NCI-H446 treated with DMSO at 0.1 percent for 48 hours (cell line): Measurements from ENCODE around the gene FRMD4A.

Source experiments
- DNase-seq: peaks from one replicate; lab custom pipeline; 2025; lab: John Stamatoyannopoulos, UW

FRMD4A gene

DNA sequence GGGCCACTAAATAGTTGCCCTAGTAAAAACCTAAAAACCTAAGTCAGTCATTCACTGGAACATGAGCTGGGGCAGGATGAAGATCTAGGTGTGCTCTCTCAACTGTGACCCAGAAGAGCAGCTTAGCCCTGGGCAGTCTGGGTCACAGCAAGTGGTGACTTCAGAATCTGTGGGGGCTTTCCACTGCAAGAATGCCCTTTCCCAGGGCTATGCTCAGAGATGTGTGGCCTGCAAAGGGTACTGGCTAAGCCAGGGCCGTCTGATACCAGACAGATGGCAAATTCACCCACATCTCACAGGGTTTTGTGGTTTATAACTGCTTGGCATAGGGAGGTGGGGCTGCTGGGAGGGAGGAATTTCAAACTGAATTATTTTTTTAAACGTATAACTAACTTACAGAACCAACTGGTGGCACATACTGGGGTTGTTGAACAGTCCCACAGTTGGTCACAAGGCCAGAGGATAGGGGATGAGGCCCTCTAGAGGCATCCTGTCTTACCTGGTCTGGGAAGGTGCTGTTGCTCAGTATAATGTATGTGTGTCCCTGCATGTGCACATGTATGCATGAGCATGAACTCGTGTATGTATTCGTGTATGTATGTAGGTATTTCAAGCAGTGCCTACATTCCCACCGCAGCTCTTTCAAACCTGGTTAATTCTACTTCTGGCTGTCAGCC lies 680.7 kb downstream of the FRMD4A start:
- DNase-seq = no peak

DNA sequence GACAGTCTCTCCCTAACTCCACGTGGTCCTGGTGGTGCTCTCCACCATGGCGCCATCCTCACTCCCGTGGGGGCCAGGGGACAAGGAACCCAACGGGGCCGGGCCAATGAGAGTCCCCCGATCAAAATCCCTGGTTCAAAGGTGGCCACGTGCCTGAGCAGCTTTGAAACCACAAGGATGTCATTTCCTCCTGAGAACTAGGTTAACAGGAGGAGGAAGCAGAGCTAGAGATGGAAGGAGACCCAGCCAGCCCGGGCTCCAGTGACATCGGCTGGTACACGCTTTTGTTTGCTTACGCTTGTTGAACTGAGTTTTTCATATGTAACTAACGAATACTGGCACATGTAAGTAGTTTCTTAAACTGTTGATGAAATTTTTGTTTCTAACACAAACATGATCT lies 682.3 kb downstream of the FRMD4A start:
- DNase-seq = no peak

DNA sequence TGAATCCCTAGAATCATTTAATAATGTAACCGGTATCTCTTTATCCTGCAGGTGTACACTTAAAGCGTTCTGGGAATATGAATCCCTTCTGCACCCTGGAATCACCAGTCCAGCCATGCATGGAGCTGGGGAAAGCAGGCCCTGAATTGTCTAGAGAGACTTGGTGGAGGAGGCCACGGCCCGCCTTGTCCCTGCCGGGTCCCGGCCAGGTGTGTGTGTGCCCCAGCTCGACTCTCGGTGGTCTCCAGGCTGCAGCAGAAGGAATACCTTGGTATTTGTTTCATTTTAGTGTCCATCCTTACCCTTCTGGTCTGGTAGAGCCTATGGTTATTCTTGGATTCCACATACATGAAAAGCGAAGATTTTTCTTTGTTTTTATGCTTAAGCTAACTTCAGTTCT lies 685.9 kb downstream of the FRMD4A start:
- no peak for DNase-seq

DNA sequence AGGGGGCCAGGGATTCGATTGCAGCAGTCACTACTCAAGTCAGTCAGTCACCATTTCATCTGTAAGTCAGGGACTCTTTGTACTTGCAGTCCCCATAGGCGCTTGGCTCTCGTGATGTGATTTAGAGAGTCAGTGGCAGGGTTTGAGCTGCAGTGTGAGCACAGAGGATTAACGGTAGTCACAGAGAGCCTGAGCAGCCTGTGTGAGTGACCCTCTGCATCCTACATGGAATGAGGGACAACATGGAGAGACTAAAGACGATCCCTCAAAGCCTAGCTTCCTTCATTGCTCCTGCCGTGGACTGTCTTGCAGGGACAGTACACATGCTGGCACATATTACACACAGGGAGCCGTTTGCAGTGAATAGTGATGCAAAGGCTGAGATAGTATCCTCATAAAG lies 687.7 kb downstream of the FRMD4A start:
- no peak for DNase-seq

DNA sequence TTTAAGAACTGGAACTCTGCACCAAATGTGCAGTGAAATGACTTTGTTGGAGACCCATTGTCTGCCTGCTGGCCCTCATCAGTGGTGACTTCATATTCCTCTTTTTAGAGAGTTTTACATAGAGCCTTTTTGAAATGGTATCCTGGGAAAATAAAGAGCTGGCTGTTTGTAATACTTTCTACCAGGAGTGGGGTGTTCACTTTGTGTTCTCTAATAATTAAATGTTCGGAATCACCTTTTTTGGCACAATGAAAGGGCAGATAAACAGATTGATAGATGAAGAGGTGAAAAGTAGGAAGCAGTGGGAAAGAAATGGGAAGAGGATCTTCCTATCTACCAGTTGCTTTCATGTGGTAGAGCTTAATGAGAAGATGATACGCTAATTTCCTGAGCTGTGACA lies 688.4 kb downstream of the FRMD4A start:
- no peak for DNase-seq

DNA sequence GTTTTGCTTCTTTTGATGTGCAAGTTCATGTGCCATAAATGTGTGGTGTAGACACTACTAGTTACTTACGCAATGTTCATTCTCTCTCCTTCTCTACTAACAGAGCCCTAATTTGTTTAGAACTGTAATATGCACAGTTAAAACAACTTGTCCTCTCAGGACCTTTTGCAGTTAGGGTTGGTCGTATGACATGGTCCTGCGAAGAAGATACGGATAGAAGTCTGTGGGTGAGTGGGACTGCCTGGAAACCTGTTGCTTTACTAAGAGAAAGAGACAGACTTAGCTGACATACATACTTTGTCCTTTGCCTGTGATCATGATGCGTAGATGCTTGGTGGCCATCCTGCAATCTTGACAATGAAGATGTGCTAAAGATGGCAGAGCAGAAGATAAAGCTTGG lies 692.8 kb downstream of the FRMD4A start:
- no peak for DNase-seq

DNA sequence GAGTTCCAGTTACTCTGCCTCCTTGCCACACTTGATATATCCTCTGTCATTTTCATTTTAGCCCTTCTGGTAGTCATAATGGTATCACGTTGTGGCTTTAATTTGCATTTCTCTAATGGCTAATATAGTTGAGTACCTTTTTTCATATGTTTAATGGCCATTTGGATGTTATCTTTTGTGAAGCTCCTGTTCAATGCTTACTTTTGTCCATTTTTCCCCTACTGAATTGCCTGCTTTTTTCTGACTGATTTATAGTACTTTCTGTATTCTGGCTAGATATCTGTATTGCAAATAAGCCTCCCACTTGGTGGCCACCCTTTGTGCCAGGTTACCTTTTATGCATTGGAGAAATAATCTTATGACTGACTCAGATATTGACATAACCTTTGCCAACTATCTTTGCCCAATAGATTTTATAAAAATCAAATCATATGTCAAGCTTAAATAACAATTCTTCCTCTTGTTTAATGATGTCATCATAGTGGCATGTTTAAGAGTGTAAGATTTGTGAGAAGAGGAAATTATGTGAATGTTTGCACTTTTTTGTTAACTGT lies 693.3 kb downstream of the FRMD4A start:
- no peak for DNase-seq

DNA sequence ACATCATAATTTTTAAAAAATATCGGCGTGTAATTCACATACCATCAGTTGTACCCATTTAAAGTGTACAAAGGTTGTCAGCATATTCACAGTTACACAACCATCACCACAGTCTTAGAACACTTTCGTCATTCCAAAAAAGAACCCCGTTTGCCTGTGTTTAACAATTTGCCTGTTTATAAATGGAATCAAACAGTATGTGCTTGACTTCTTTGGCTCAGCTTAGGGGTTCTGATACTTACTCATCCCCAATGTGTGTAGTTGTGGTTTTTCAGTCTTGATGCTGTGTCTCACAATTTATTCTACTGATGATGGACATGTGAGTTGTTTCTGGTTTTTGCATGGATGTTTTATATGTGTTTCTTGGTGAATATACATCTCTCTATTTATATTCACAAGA lies 693.9 kb downstream of the FRMD4A start:
- no peak for DNase-seq

DNA sequence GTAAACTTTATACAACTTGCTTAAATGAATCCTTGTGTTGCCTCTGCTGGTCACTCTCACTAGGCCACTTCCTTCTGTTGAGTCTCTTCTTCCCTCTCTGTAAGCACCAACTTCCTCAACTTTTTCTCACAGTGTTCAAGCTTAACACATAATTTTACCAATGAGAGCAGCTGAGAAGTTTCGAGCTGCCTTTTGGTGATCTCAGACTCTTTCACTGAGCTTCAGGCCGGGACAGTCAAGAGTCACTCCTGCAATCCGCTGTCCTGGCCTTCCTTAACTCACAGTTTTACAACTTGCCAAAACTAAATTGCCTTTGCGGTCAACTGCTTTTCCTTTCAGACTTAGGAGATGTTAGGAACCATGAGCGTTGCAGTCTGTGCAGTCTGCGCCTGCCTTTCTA lies 696.5 kb downstream of the FRMD4A start:
- no peak for DNase-seq

DNA sequence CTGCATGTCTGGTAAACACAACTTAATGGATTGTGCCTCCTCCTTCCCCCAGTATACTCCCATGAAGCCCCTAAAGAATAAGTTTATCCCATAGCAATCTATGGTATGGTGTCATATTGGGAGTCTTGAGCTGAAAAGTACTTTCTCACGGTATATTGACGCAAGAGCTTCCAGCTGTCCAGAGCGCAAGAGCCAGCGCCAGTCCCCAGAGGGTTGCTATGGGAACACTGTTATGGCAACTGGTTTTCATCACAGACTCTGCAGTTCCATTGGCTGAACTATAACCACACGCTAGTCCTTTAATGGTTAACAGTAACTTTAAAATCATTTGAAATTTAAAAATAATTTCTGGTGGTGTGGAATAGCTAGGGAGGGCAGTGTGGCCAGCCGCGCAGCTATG lies 697.0 kb downstream of the FRMD4A start:
- no peak for DNase-seq

DNA sequence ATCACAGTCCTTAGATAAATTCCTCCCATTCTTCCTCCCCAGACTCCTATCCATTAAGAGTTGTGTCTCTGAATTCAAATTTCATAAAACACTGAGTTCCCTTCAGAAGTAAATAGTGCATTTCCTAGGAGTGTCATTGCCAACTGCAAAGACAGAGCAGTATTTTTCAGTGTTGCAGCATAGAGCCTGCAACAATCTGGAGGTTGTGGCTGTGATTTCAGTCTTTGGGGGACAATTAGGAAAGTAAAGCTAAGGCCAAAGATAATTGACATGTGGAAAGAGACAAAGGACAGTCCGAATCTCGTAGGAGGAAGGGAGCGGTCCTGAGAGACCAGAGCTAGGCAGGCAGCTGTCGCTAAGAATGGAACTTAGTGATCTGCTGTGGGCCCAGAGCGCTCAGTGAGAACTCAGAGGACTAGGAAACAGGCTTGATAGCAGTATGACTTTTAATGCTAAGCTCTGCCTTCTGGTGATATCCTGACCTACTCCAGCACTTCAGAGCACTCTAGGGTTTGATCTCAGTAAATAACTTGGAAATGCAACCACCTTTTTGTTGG lies 697.8 kb downstream of the FRMD4A start:
- no peak for DNase-seq

DNA sequence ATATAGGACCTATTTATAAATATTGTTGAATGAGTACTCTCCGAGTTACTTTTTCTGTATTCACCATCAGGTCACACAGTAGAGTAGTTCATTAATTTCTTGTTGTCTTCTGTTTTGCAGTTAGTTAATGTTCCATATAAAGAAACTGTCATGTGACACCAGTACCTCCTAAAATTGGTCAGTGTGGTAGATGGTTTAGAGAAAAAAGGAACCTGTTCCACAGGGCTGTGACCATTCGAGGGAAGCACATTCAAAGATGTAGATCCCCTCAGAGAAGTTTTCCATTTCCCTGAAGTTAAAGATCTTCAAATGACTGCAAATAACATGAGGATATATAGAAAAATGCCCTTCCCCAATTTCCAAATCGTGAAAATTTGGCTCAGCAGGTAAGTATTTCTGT lies 698.3 kb downstream of the FRMD4A start:
- no peak for DNase-seq

DNA sequence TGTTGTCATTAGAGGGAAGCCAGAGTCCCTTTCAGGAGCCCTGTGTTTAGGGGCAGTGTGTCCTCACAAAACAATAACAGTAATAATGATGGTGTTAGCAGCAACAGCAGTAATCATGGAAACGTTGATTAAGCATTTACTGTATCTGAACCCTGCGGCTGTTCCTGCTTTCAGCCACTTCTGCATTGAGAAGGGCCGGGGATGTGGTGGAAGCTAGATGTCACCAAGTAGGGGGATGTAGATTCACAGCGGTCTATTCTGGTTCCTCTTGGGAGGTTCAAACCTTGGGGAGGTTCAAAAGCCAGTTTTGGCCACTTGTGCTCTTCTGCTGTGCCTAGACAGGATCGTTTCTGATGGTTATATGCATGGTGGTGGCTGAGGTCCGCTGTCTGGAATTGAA lies 699.1 kb downstream of the FRMD4A start:
- DNase-seq = no peak

DNA sequence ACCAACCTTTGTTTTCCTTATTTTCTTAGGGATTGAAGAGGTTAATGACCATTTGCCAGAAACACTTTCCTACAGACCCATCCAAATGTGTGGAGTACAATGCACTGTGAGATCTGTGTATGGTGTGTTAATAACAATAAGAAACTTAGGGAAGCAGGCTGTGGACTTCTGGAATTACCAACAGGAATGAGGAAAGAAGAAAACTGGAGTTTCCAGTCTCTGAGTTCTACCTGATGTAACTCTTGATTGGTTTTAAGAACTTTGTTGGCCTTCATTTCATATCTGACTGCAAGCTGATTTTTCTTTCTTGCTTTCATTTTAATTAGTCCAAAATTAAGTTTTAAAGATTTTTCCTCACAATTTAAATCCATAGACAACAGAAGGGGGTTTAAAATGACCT lies 700.5 kb downstream of the FRMD4A start:
- no peak for DNase-seq

DNA sequence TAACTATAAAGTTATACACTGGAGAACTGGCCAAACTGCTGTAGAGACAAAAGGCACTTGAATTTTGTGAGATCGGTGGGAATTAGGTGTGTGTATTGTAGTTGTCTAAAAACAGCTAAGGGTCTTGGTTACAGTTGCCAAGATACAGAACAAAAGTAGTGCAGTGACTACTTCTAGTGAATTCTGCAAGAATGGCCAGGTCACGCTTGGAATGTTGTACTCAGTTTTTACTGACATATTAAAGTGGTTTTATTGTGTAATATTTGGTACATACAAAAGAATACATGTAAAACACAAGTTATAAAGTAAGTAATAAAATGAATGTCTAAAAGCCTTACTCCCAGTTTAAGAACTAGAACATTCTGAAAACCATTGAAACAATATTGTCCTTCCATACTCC lies 701.6 kb downstream of the FRMD4A start:
- DNase-seq = no peak

DNA sequence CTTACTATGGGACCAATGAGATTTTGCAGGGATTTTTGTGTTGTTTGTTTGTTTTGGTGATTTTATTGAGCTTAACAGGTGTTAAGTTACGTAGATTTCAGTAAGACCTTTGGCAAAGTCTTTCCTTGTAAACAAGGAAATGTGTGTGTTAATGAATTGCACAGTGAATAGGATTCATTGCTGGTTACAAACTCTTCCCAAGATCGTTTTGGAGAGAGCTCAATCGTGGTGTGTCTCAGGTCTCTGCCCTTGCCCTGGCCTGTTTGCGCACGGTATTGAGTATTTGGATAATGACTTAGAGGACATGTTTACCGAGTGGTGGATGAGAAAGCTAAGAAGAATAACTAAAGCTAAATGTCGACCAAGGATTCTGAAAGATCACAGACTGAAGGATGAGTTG lies 702.1 kb downstream of the FRMD4A start:
- no peak for DNase-seq

DNA sequence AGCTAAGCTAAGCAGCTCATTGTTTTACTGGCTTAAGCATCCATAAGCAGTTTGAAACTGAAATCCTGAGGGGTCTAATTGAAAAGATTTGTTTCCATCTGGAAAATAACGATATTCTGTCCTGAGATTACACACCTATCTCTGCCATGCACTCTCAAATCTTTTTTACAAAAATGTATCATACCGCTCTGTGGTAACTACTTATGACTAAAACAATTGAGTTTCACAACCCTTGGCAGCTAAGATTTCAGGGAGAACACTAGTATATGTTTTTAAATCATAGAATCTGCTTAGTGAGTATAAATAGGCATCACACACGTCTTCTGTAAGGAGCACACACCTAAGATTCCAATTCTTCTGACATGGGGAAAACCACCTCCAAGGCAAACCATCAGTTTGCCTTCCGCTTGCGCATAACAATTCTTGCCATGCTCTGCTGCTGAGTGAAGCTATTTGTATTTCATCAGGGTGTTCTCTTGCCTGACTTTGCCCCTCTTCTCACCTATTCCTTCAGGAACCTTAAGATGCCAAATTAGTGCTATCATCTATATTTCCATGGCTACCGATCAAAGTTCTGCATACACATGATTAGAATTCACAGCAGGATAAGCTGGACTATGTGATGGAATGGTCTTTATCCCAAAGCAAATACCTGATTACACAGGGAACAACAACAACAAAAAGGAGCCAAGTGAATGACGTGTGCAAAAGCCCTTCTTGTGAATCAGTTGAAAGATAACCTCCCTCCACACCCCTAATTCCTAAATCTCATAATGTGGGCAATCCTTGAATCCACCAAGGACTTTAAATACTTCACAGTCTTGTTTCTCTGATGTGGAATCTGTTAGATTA lies 703.0 kb downstream of the FRMD4A start:
- DNase-seq = no peak

DNA sequence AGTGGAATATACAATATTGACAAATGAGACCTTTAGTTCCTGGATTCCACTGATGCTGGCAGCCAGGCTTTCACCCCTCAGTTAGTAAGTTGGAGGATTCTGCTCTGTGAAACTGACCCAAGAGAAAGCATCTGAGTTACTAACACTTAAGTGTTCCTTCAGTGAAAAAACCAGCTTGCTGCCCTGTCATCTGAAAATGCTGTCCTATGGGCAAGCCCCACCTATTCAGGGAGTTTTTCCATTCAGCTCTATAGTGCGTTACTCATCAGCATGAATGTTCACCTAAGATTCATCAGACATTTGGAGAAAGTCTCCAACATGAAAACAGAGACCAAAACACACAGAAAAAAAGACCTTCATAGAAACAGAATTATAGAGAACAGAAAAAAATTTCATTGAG lies 706.1 kb downstream of the FRMD4A start:
- DNase-seq = no peak

DNA sequence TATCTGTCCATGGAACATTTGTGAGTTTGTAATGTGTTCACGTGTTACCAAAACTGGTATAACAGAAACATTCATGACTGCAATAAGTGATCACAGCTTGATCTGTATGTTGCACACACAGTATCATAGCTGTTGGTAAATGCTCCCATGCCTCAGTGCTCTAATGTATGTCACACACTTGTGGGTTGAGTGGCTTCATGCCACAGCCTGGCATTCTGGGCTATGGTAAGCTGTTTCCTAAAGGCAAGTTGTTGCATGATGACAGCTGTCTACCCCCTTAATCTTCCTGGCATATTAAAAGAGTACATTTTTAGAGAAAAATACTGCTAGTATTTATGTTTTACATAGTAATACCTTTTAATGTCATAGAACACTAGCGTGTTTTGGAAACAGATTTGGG lies 708.8 kb downstream of the FRMD4A start:
- no peak for DNase-seq

DNA sequence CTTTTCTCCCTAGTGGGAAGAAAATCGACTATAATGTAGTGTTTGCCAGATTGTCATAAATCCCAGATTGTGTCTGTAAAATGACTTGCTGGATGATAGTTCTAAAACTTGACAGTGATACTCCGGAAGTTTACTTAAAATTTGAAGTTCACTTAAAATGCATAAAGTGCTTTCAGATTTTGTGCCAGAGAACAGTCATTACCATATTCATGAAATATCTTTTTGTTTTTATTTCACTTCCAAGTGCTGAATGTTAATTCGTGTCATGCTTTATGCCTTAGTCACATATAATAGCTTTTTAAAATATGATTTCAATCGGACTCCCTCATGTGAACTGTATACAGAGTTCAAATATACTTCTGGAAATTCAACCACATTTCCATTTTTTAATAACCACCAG lies 713.6 kb downstream of the FRMD4A start:
- DNase-seq = no peak

DNA sequence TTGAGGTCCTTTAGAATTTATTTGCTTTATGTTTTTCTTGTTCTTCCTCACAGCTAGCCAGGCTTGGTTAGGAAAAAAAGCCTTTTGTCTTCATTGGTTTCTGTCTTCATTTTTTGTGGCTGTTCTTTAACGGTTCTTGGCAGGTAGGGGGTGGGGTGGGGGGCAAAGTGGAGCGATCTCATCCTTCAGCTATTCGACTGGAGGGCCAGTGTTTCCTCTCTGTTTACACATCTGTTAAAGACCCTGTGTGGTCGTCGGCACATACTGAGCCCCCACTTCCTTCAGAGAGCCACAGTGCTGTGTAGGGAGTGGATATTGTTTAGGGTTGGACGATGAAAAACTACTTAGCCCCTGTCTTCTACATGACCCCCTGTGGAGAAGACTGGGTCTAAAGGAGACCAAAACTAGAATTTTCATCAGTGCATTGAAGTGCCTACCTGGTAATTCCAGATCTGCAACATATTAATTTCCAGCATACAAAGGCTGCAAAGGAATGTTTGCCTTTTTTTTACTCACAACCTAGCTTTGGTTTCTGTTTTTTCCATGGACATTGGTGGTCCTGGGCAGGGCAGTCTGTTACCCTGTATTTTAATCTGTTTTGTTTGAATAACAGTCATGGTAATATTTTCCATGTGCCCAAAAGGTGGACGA lies 714.9 kb downstream of the FRMD4A start:
- no peak for DNase-seq

DNA sequence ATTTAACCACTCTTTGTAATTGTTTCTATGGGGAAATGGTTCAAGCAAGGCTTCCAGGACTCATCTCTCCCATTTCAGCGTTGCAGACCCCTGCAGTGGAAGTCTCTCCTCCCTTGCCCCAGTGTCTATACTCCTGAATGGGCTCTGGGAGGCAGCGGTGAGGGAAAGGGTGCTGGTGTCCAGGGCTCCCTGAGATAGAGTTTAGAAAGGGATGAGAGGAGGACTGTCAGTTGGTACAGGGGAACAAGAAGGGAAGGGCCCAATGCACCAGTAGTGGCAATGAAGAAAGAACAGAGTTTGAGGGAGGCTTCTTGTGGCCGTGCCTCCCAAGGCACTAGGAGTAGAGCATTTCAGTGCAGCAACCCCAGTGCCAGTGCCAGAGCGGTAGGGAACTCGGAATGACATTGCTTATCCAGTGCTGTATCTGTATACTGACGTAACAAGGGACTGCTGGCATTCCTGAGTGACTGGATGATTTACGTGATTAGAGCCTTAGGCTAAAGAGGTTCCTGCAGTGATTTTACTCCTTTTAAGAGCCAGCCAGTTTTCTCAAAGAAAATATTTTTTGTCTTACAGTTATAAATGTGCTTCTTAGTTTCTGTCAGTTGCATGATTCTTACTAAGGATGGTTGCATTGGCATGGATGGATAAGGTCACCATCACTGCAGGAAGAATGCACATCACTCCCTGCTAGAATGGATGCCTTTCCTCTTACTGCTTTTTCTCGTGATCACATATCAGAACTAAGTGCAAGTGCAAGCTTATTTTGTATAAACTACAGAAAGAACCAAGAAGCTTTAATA lies 716.0 kb downstream of the FRMD4A start:
- DNase-seq = no peak
